DND-41 (cell line): ENCODE measurements around the gene SPEM2.

ENCODE experiments used
- ATAC-seq: fragments of 200-7000 bp; cut with Tn5 transposase; 3 replicates; pipeline ENCODE4 v1.9.1; 2021; ENCODE audit warnings: low read depth; ENCODE audit not compliant: insufficient read depth
- DNase-seq: peaks from one replicate; pipeline ENCODE4 v3.0.0-alpha.2; 2020
- H2AFZ ChIP-seq: 2 replicates; pipeline ENCODE4 v1.6.0; 2012; ENCODE audit warnings: low read depth, low read length
- H3K27ac ChIP-seq: 2 replicates; pipeline ENCODE4 v1.5.1; 2012; ENCODE audit warnings: low read length, inconsistent platforms
- H3K27me3 ChIP-seq: fragments of 200-600 bp; sonication (generic); 2 replicates; pipeline ENCODE4 v1.6.0; 2012; ENCODE audit warnings: low read length, mild to moderate bottlenecking, inconsistent platforms; ENCODE audit not compliant: insufficient read depth, poor library complexity
- H3K36me3 ChIP-seq: 2 replicates; pipeline ENCODE4 v1.5.1; 2012; ENCODE audit warnings: low read length, inconsistent platforms; ENCODE audit not compliant: insufficient read depth
- H3K4me1 ChIP-seq: 2 replicates; pipeline ENCODE4 v1.5.1; 2012; ENCODE audit warnings: mild to moderate bottlenecking, low read length; ENCODE audit not compliant: insufficient read depth
- H3K4me2 ChIP-seq: 2 replicates; pipeline ENCODE4 v1.6.0; 2012; ENCODE audit warnings: mild to moderate bottlenecking, moderate library complexity, low read length, inconsistent platforms; ENCODE audit not compliant: insufficient read depth
- H3K4me3 ChIP-seq, 2 experiments: fragments of 200-600 bp in 1 of 2; shearing (Covaris generic) in 1 of 2; 2 replicates each; pipeline ENCODE4 v1.5.1; 2012 to 2016; ENCODE audit warnings: inconsistent platforms in 2 of 2, low read length in 2 of 2, mild to moderate bottlenecking in 2 of 2, low read depth in 1 of 2, moderate library complexity in 1 of 2
- H3K79me2 ChIP-seq: 2 replicates; pipeline ENCODE4 v1.6.0; 2012; ENCODE audit warnings: low read length, inconsistent platforms; ENCODE audit not compliant: insufficient read depth
- H3K9ac ChIP-seq: 2 replicates; pipeline ENCODE4 v1.6.0; 2012; ENCODE audit warnings: low read depth, mild to moderate bottlenecking, inconsistent platforms, low read length, moderate library complexity
- H3K9me3 ChIP-seq: 2 replicates; pipeline ENCODE4 v1.5.1; 2012; ENCODE audit warnings: low read length, moderate library complexity, mild to moderate bottlenecking, inconsistent platforms; ENCODE audit not compliant: insufficient read depth, severe bottlenecking
- H4K20me1 ChIP-seq: 2 replicates; pipeline ENCODE4 v1.6.0; 2012; ENCODE audit warnings: low read length; ENCODE audit not compliant: insufficient read depth
- CTCF ChIP-seq: IDR thresholded peaks from 2 replicates; pipeline ENCODE4 v1.5.1; 2012; ENCODE audit warnings: borderline replicate concordance, low read length, moderate library complexity, mild to moderate bottlenecking; ENCODE audit not compliant: poor library complexity, severe bottlenecking; ENCODE audit errors: extremely low read depth
- EZH2 ChIP-seq: IDR thresholded peaks from 3 replicates; pipeline ENCODE4 v1.6.1; 2012; ENCODE audit warnings: borderline replicate concordance, low read depth, mild to moderate bottlenecking, moderate library complexity, low read length, inconsistent platforms; ENCODE audit not compliant: severe bottlenecking

Gene SPEM2

GRCh38 chr17:7393613-7394451 lies 31.6 kb upstream of the SPEM2 start:
- peak; percentile 49 for DNase-seq
- H3K27ac ChIP-seq = peak overlapping the region; percentile 31
- H3K4me2 ChIP-seq = peak overlapping the region; percentile 85
- peak overlapping the region; percentile 76 for H3K9ac ChIP-seq
- H3K79me2 ChIP-seq = no peaks in the 10 kb centered on the region
- ATAC-seq = peak; percentile 51
- TF ChIP-seq EZH2 = no peak
- TF ChIP-seq CTCF = peak; percentile 39
- peak overlapping the region; percentile 38 to 79; a peak in 3 of 4 replicates for H3K4me3 ChIP-seq
- H3K4me1 ChIP-seq = peaks cover 20% of the 10 kb centered on the region
- H4K20me1 ChIP-seq = no peaks in the 10 kb centered on the region
- no peaks in the 10 kb centered on the region for H3K36me3 ChIP-seq
- peak overlapping the region; percentile 81 for H2AFZ ChIP-seq
- no peaks in the 10 kb centered on the region for H3K9me3 ChIP-seq
- no peaks in the 10 kb centered on the region for H3K27me3 ChIP-seq

- peak; percentile 91 for ATAC-seq
- H3K4me2 ChIP-seq = peak within 1 kb of the TSS; percentile 85
- H2AFZ ChIP-seq = peak within 1 kb of the TSS; percentile 81
- TF ChIP-seq EZH2 (no peak), CTCF (peak; percentile 41)
- no peaks in the 10 kb centered on the region for H3K27me3 ChIP-seq
- peak within 1 kb of the TSS; percentile 76 for H3K9ac ChIP-seq
- no peaks in the 10 kb centered on the region for H4K20me1 ChIP-seq
- H3K79me2 ChIP-seq = no peaks in the 10 kb centered on the region
- DNase-seq = peak; percentile 83
- no peaks in the 10 kb centered on the region for H3K36me3 ChIP-seq
- H3K9me3 ChIP-seq = no peaks in the 10 kb centered on the region
- H3K27ac ChIP-seq = peak within 1 kb of the TSS; percentile 75
- peak within 1 kb of the TSS; percentile 38 to 79; a peak in 3 of 4 replicates for H3K4me3 ChIP-seq
- H3K4me1 ChIP-seq = peaks cover 20% of the 10 kb centered on the region
Measured at GRCh38 chr17:7394452-7395191, 30.8 kb upstream of the SPEM2 start, which contains the start of gene PLSCR3. Gene PLSCR3, minus strand, starts transcription at chr17:7394525. Its CDS starts 415 bp downstream, at chr17:7394110.

GRCh38 chr17:7396147-7396546 lies 29.3 kb upstream of the SPEM2 start:
- H2AFZ ChIP-seq = no peak overlapping the region
- DNase-seq = no peak
- H3K4me2 ChIP-seq = no peak overlapping the region
- TF ChIP-seq EZH2 = no peak
- TF ChIP-seq CTCF = no peak
- H3K27ac ChIP-seq = no peak overlapping the region
- peaks cover 20% of the 10 kb centered on the region for H3K4me1 ChIP-seq
- no peaks in the 10 kb centered on the region for H3K27me3 ChIP-seq
- no peaks in the 10 kb centered on the region for H4K20me1 ChIP-seq
- no peaks in the 10 kb centered on the region for H3K9me3 ChIP-seq
- ATAC-seq = no peak
- H3K9ac ChIP-seq = no peak overlapping the region
- H3K4me3 ChIP-seq = no peak overlapping the region
- no peaks in the 10 kb centered on the region for H3K79me2 ChIP-seq
- H3K36me3 ChIP-seq = no peaks in the 10 kb centered on the region
